Embryonic facial prominence (tissue), 1 donor: ENCODE data around the gene SIRPB1.
"Not testable (repeated sequence)": the region's sequence is repeated elsewhere in the genome, so short reads cannot be mapped to it uniquely, and the experiment has no call there.

Experiments used
- DNase-seq: peaks from one replicate; pipeline ENCODE4 v3.0.0-alpha.2; 2016; ENCODE audit errors: extremely low spot score

The SIRPB1 gene

GRCh38 chr20:1595333-1595732 is 24.5 kb downstream of the SIRPB1 start:
- no peak for DNase-seq

- DNase-seq, result no peak
These were observed 31.0 kb downstream of the SIRPB1 start for GRCh38 chr20:1588533-1589460.

- DNase-seq, result no peak
These were observed 31.9 kb downstream of the SIRPB1 start for GRCh38 chr20:1587781-1588532.

- no peak for DNase-seq
These were observed 40.3 kb downstream of the SIRPB1 start for GRCh38 chr20:1579488-1579887.

GRCh38 chr20:1577906-1578305 is 41.9 kb downstream of the SIRPB1 start:
- no peak for DNase-seq

- not testable (repeated sequence) for DNase-seq
These were observed 42.5 kb downstream of the SIRPB1 start for GRCh38 chr20:1577313-1577712.

GRCh38 chr20:1576641-1577040 is 43.2 kb downstream of the SIRPB1 start:
- DNase-seq, result no peak

GRCh38 chr20:1576003-1576402 is 43.8 kb downstream of the SIRPB1 start:
- DNase-seq, result not testable (repeated sequence)

- DNase-seq, result not testable (repeated sequence)
These were observed 48.2 kb downstream of the SIRPB1 start for GRCh38 chr20:1571583-1571982.
